PFSK-1 (cell line): Measurements from ENCODE around the gene EEF1G.

Experiments used
- FOXP2 ChIP-seq: optimal IDR thresholded peaks from 2 replicates; pipeline ENCODE3; 2011; ENCODE audit warnings: borderline replicate concordance, control low read depth, inconsistent platforms; ENCODE audit not compliant: insufficient read depth; ENCODE audit errors: extremely low read length, extremely low read depth
- POLR2AphosphoS5 ChIP-seq: IDR thresholded peaks from 2 replicates; pipeline ENCODE4 v1.6.1; 2012; ENCODE audit warnings: low read depth, mild to moderate bottlenecking, control low read depth, low read length, moderate library complexity
- REST ChIP-seq, 2 experiments: IDR thresholded peaks; 2 replicates each; pipeline versions ENCODE4 v1.6.1 to v1.8.0; 2011 to 2012; ENCODE audit warnings: low read depth in 2 of 2, low read length in 2 of 2, control low read depth in 1 of 2, inconsistent platforms in 1 of 2, mild to moderate bottlenecking in 1 of 2, moderate library complexity in 1 of 2; ENCODE audit not compliant: insufficient read depth in 1 of 2
- SIN3A ChIP-seq: IDR thresholded peaks from 2 replicates; pipeline ENCODE4 v1.6.1; 2012; ENCODE audit warnings: mild to moderate bottlenecking, low read length, moderate library complexity, borderline replicate concordance; ENCODE audit not compliant: insufficient read depth
- TAF1 ChIP-seq: IDR thresholded peaks from 2 replicates; pipeline ENCODE4 v1.6.1; 2012; ENCODE audit warnings: low read length, control low read depth, borderline replicate concordance; ENCODE audit not compliant: insufficient read depth

Gene EEF1G

GRCh38 chr11:62572431-62572830 lies 1.3 kb downstream of the EEF1G start:
- no peak for TF ChIP-seq FOXP2
- no peak for TF ChIP-seq TAF1
- no peak for TF ChIP-seq POLR2AphosphoS5
- TF ChIP-seq REST (IDR thresholded peaks at IDR 0.05; ENCODE audit: insufficient read depth in 1 of 2, low read depth in 2 of 2, low read length in 2 of 2), result no peak
- TF ChIP-seq SIN3A, result no peak

DNA sequence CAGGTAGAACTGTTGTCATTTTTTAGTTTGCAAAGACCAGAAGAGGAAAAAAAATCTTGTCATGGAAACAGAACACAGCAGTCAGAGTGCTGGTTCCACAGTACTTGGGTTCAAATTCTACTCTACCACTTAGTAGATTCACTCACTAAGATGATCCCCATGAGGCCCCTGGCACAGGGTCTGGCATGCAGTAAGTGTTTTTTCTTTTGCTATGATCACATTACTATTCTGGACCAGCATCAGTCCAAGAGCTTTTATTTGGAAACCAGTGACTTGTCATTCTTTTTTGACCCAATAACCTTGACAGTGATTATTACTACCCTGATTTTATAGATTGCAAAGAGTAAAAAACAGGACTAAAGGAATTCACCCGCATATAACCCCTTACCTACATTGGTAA lies 4.1 kb downstream of the EEF1G start:
- TF ChIP-seq POLR2AphosphoS5 (no peak), SIN3A (no peak), TAF1 (no peak), REST (IDR thresholded peaks at IDR 0.05; ENCODE audit: insufficient read depth in 1 of 2, low read depth in 2 of 2, low read length in 2 of 2) (no peak), FOXP2 (no peak)

DNA sequence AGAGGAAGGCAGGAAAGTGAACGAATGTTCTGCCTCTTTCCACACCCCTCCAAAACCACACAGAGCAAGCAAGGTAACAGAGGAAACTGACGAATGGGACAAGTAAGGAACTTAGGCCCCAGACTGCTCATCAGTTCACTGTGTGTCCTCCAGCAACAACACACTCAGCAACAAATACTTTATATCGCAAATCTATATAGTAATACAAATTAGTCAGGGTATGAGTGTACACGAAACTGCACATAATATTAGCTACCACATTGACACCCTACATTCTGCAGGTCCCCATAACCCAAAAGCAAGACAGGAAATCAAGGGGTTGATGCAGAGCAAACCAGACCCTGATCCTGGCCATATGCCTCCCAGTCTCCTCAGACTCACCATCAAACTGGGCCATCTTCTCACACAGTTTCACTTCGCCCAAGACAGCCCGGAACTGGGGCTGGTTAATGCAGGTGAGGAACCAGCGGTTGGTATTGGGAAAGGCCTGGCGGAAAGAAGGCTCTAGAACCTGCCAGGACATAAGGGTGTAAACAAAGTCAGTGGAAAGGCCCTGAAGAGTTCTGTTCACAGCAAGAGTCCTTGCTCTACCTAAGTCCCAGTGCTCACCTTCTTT lies 6.6 kb downstream of the EEF1G start:
- TF ChIP-seq SIN3A, result no peak
- no peak for TF ChIP-seq POLR2AphosphoS5
- no peak for TF ChIP-seq FOXP2
- TF ChIP-seq TAF1, result no peak
- no peak for TF ChIP-seq REST (IDR thresholded peaks at IDR 0.05; ENCODE audit: insufficient read depth in 1 of 2, low read depth in 2 of 2, low read length in 2 of 2)

DNA sequence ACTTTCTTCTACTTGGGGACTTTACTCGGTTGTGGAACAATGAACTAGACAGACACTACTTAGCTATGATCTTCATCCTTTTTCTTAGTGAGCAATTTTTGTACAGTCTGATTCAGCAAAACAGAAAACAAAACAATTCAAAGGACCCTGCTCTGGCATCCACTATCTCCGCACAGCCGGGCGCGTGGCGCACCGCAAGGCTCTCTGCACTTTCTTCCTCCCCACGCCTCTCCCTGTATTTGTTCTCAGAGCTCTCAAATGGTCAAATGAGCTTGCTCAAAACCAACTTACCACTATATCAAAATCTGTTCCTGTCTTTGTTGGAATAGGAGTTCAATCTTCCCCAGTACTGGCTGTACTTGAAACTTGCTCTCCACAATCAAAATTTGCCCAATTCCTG lies 7.4 kb downstream of the EEF1G start:
- TF ChIP-seq FOXP2, result no peak
- TF ChIP-seq REST (IDR thresholded peaks at IDR 0.05; ENCODE audit: insufficient read depth in 1 of 2, low read depth in 2 of 2, low read length in 2 of 2), result no peak
- no peak for TF ChIP-seq SIN3A
- 0 out of 2 replicates have a peak, but pooled peaks have one; percentile 9 for TF ChIP-seq POLR2AphosphoS5
- TF ChIP-seq TAF1, result no peak

GRCh38 chr11:62565100-62565802 lies 8.4 kb downstream of the EEF1G start:
- TF ChIP-seq POLR2AphosphoS5 (no peak; the same call in 1 of the 2 replicates), FOXP2 (no peak)
